ENCODE results near the gene C2CD4C.
"Not testable (repeated sequence)": the region's sequence is repeated elsewhere in the genome, so short reads cannot be mapped to it uniquely, and the experiment has no call there.

C2CD4C gene

GRCh38 chr19:437041-437440 lies 28.1 kb upstream of the C2CD4C start:
- DNase-seq, result no peak

GRCh38 chr19:436413-436950 lies 27.5 kb upstream of the C2CD4C start:
- DNase-seq, result no peak

GRCh38 chr19:435707-436412 lies 26.9 kb upstream of the C2CD4C start:
- no peak for DNase-seq

GRCh38 chr19:435056-435706 lies 26.2 kb upstream of the C2CD4C start:
- no peak for DNase-seq

- DNase-seq, result no peak
These were observed 25.4 kb upstream of the C2CD4C start for GRCh38 chr19:434152-434960.

GRCh38 chr19:430701-431100 lies 21.8 kb upstream of the C2CD4C start:
- no peak for DNase-seq

GRCh38 chr19:428149-428548 lies 19.2 kb upstream of the C2CD4C start:
- no peak for DNase-seq

GRCh38 chr19:427675-428074 lies 18.7 kb upstream of the C2CD4C start:
- DNase-seq, result not testable (repeated sequence)

GRCh38 chr19:426725-427445 lies 17.9 kb upstream of the C2CD4C start:
- no peak for DNase-seq

- no peak for DNase-seq
These were observed 16.1 kb upstream of the C2CD4C start for GRCh38 chr19:425056-425455.

GRCh38 chr19:424546-424945 lies 15.6 kb upstream of the C2CD4C start:
- no peak for DNase-seq

GRCh38 chr19:423691-424466 lies 14.9 kb upstream of the C2CD4C start:
- DNase-seq, result no peak

GRCh38 chr19:422917-423226 lies 13.9 kb upstream of the C2CD4C start:
- not testable (repeated sequence) for DNase-seq

- no peak for DNase-seq
These were observed 13.4 kb upstream of the C2CD4C start for GRCh38 chr19:422213-422916.

- DNase-seq, result no peak
These were observed 11.0 kb upstream of the C2CD4C start for GRCh38 chr19:419721-420515.

- no peak for DNase-seq
These were observed 10.1 kb upstream of the C2CD4C start for GRCh38 chr19:418761-419671.

GRCh38 chr19:416416-416815 lies 7.5 kb upstream of the C2CD4C start:
- no peak for DNase-seq

GRCh38 chr19:415292-415691 lies 6.3 kb upstream of the C2CD4C start:
- DNase-seq, result no peak

GRCh38 chr19:413756-414420 lies 4.9 kb upstream of the C2CD4C start:
- no peak for DNase-seq

Data from activated CD4-positive, alpha-beta T cell treated with anti-CD3 and anti-CD28 coated beads, Interleukin-2, Interleukin-6, amounts not matched to agents 100 ng/mL and 50 ng/mL, durations not matched to agents 16 hours and 8 hours (primary cell).